Spleen (tissue), 7 donors: Measurements from ENCODE around the gene ADD2.

ENCODE experiments used
- POLR2A ChIP-seq, 3 donors: fragments of 450-650 bp; IDR thresholded peaks; one replicate each; pipeline ENCODE4 v1.5.1; 2017; ENCODE audit warnings: antibody characterized with exemption in 3 of 3, mild to moderate bottlenecking in 1 of 3
- POLR2AphosphoS5 ChIP-seq, 3 donors: sonication (generic); formaldehyde crosslinking; IDR thresholded peaks; one replicate each; pipeline ENCODE4 v1.5.1; 2017; ENCODE audit warnings: antibody characterized with exemption in 3 of 3
- TF ChIP-seq, protein P1 (sequence below), 11 experiments: fragments of 200-600 bp in 7 of 11; fragments of 450-650 bp in 4 of 11; sonication (generic) in 4 of 11; IDR thresholded peaks in 8 of 11; conservative IDR thresholded peaks in 3 of 11; 1 replicate in 7 of 11; 2 replicates in 4 of 11; pipeline versions ENCODE4 v1.4.0 to v1.8.0; 2016 to 2021; ENCODE audit warnings: antibody characterized with exemption in 11 of 11, inconsistent platforms in 4 of 11, mild to moderate bottlenecking in 1 of 11
- donor health status: DM: no; HTN: no; CAD: no; lungs with moderate emphysema.
- donor health status: DM: no; HTN: no; CAD: no.
- donor health status: DM: no; HTN: no; CAD: no.

DNA sequence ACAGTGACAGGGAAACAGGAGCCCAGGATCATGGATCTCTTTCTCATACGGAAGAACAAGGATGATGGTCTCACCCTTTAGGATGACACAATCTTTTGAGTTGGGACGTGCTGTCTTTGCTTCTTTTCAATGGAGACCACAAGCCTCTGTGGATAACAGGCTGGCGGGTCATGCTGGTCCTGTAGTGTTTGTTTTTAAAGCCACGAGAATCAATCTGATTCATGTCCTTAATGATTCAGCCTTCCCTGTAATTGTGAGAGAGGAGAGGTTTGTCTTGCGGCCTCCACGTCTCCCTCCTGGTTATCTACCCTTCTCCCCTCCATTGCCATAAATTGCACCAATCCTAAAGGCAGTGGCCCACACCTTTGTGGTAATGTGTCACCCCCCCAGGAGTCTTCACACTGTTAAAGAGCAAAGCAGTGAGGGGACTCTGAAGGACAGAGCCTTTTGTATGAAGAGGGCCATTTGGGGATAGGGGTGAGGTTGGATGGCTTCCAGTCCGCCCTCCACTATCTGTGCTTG, 126.7 kb downstream of the ADD2 start:
- TF ChIP-seq POLR2A (IDR thresholded peaks at IDR 0.05) (no peak), POLR2AphosphoS5 (IDR thresholded peaks at IDR 0.05) (no peak)
- TF ChIP-seq, protein P1, sequence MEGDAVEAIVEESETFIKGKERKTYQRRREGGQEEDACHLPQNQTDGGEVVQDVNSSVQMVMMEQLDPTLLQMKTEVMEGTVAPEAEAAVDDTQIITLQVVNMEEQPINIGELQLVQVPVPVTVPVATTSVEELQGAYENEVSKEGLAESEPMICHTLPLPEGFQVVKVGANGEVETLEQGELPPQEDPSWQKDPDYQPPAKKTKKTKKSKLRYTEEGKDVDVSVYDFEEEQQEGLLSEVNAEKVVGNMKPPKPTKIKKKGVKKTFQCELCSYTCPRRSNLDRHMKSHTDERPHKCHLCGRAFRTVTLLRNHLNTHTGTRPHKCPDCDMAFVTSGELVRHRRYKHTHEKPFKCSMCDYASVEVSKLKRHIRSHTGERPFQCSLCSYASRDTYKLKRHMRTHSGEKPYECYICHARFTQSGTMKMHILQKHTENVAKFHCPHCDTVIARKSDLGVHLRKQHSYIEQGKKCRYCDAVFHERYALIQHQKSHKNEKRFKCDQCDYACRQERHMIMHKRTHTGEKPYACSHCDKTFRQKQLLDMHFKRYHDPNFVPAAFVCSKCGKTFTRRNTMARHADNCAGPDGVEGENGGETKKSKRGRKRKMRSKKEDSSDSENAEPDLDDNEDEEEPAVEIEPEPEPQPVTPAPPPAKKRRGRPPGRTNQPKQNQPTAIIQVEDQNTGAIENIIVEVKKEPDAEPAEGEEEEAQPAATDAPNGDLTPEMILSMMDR (IDR thresholded peaks at IDR 0.05 in 8 of 11, conservative IDR thresholded peaks at IDR 0.05 in 3 of 11): no peak
